PC-3 (cell line): ENCODE measurements around the gene KRTAP1-5. TPM values are rescaled to one million over a fixed set of nuclear protein-coding genes. Genes with fewer than 3 reads are reported as not detected.

Experiments used
- ATAC-seq: fragments of 200-7000 bp; cut with Tn5 transposase; 2 replicates; pipeline ENCODE4 v1.9.1; 2020; ENCODE audit warnings: mild to moderate bottlenecking, moderate library complexity
- BruUV-seq: library from RNA; stranded (reverse); fragments of 400-500 nt; replicated peaks from 2 replicates; lab custom pipeline; 2021; lab: Mats Ljungman, UMichigan
- CTCF ChIA-PET: fragments of 300-600 bp; sonication (Branson Sonifier 250); formaldehyde crosslinking; loops from one replicate; lab custom pipeline; 2022; ENCODE audit warnings: antibody characterized with exemption; lab: Charles Lee
- POLR2A ChIA-PET: fragments of 300-600 bp; sonication (Branson Sonifier 250); formaldehyde crosslinking; loops from one replicate; lab custom pipeline; 2022; ENCODE audit warnings: antibody characterized with exemption; ENCODE audit not compliant: unreplicated experiment; lab: Charles Lee
- DNase-seq: peaks from one replicate; pipeline ENCODE4 v3.0.0-alpha.2; 2015
- H2AFZ ChIP-seq: fragments of 300-600 bp; sonication (generic); 2 replicates; pipeline ENCODE4 v1.6.0; 2016; ENCODE audit warnings: antibody characterized with exemption, low read length
- H3F3A ChIP-seq: fragments of 300-600 bp; sonication (generic); one replicate; pipeline ENCODE4 v1.6.0; 2017; ENCODE audit warnings: antibody characterized with exemption, low read length, control low read depth, mild to moderate bottlenecking; ENCODE audit not compliant: unreplicated experiment
- H3K27ac ChIP-seq: fragments of 300-600 bp; sonication (generic); 2 replicates; pipeline ENCODE4 v1.5.1; 2016; ENCODE audit warnings: mild to moderate bottlenecking, low read length
- H3K27me3 ChIP-seq: fragments of 300-600 bp; sonication (generic); 2 replicates; pipeline ENCODE4 v1.6.1; 2016; ENCODE audit warnings: low read length, mixed read lengths
- H3K36me3 ChIP-seq: fragments of 300-600 bp; sonication (generic); 2 replicates; pipeline ENCODE4 v1.6.1; 2016; ENCODE audit warnings: low read depth, mixed run types, low read length, mixed read lengths
- H3K4me1 ChIP-seq: fragments of 300-600 bp; sonication (generic); 2 replicates; pipeline ENCODE4 v1.5.1; 2016; ENCODE audit warnings: low read length; ENCODE audit not compliant: insufficient read depth
- H3K4me2 ChIP-seq: fragments of 300-600 bp; sonication (generic); 2 replicates; pipeline ENCODE4 v1.6.0; 2016; ENCODE audit warnings: low read length
- H3K4me3 ChIP-seq: fragments of 300-600 bp; sonication (generic); 2 replicates; pipeline ENCODE4 v1.5.1; 2016; ENCODE audit warnings: mild to moderate bottlenecking, low read length, mixed read lengths
- H3K79me2 ChIP-seq: fragments of 300-600 bp; sonication (generic); 2 replicates; pipeline ENCODE4 v1.6.1; 2017; ENCODE audit warnings: low read length, mixed read lengths
- H3K9ac ChIP-seq: fragments of 300-600 bp; sonication (generic); 2 replicates; pipeline ENCODE4 v1.6.0; 2016; ENCODE audit warnings: mild to moderate bottlenecking, low read length
- H3K9me2 ChIP-seq: fragments of 300-600 bp; sonication (generic); replicated peaks from 2 replicates; pipeline ENCODE4 v1.6.1; 2016; ENCODE audit warnings: mixed run types, low read length, mixed read lengths
- H3K9me3 ChIP-seq: fragments of 300-600 bp; sonication (generic); 2 replicates; pipeline ENCODE4 v1.6.1; 2016; ENCODE audit warnings: low read length, mixed read lengths
- H4K20me1 ChIP-seq: fragments of 300-600 bp; sonication (generic); 2 replicates; pipeline ENCODE4 v1.6.1; 2016; ENCODE audit warnings: low read length, mixed read lengths
- CTCF ChIP-seq: fragments of 300-600 bp; sonication (generic); conservative IDR thresholded peaks from 2 replicates; pipeline ENCODE4 v1.5.1; 2017; ENCODE audit warnings: antibody characterized with exemption, low read depth, mild to moderate bottlenecking, low read length
- EZH2 ChIP-seq: fragments of 300-600 bp; sonication (generic); IDR thresholded peaks from one replicate; pipeline ENCODE4 v1.6.1; 2017; ENCODE audit warnings: antibody characterized with exemption, mild to moderate bottlenecking, low read length; ENCODE audit not compliant: unreplicated experiment
- EZH2phosphoT487 ChIP-seq: fragments of 300-600 bp; sonication (generic); IDR thresholded peaks from 2 replicates; pipeline ENCODE4 v1.6.1; 2018; ENCODE audit warnings: mild to moderate bottlenecking, antibody characterized with exemption, low read length, borderline replicate concordance
- intact Hi-C: fragments of 100-400 bp; cut with micrococcal nuclease; formaldehyde crosslinking; loops from 2 replicates; pipeline ENCODE4 v1.9.0; 2023
- total RNA-seq: library from RNA; depleted of rRNA; stranded (reverse); fragments of >200 nt; gene quantifications from 2 replicates; pipeline ENCODE4 v1.2.3, GENCODE V29; 2014

KRTAP1-5 gene
- total RNA-seq, 1 experiment from 2014 or later: 0.51 TPM

- ChIA-PET POLR2A (no interaction called here), CTCF (interaction anchor here (1.3 kb wide), 1 partner anchor 310 kb away, joined by 4 read pairs; no protein-coding TSS in a partner anchor)
- BruUV-seq: no TSS peak
- Histone ChIP-seq H3K79me2 (no peaks in the 10 kb centered on the region), H3K27me3 (no peaks in the 10 kb centered on the region), H4K20me1 (no peaks in the 10 kb centered on the region), H3K36me3 (no peaks in the 10 kb centered on the region), H2AFZ (no peak overlapping the region), H3K4me2 (peak overlapping the region; percentile 6), H3F3A (peaks cover 5% of the 10 kb centered on the region), H3K9me3 (no peaks in the 10 kb centered on the region), H3K9ac (no peak overlapping the region), H3K9me2 (no peaks in the 10 kb centered on the region), H3K27ac (peak overlapping the region; percentile 79), H3K4me1 (peaks cover 46% of the 10 kb centered on the region), H3K4me3 (no peak overlapping the region)
- TF ChIP-seq CTCF (no peak), EZH2 (no peak)
- intact Hi-C loops: no loop called here
- ATAC-seq (no peak), DNase-seq (no peak)
These were observed 14.5 kb downstream of the KRTAP1-5 start for GRCh38 chr17:41012326-41013120.

GRCh38 chr17:41010441-41010840 is 16.6 kb downstream of the KRTAP1-5 start:
- Histone ChIP-seq H3K27ac (no peak overlapping the region), H3K4me3 (no peak overlapping the region), H3K79me2 (no peaks in the 10 kb centered on the region), H3K27me3 (no peaks in the 10 kb centered on the region), H3K9me3 (no peaks in the 10 kb centered on the region), H3K36me3 (no peaks in the 10 kb centered on the region), H3K4me1 (peaks cover 46% of the 10 kb centered on the region), H3K9me2 (no peaks in the 10 kb centered on the region), H2AFZ (no peak overlapping the region), H4K20me1 (no peaks in the 10 kb centered on the region), H3K4me2 (no peak overlapping the region), H3F3A (peaks cover 5% of the 10 kb centered on the region), H3K9ac (no peak overlapping the region)
- intact Hi-C loops: no loop called here
- DNase-seq (no peak), ATAC-seq (no peak)
- ChIA-PET POLR2A (no interaction called here), CTCF (no interaction called here)
- TF ChIP-seq EZH2phosphoT487 (no peak), CTCF (no peak), EZH2 (no peak)
- no TSS peak for BruUV-seq

GRCh38 chr17:41009936-41010335 is 17.1 kb downstream of the KRTAP1-5 start:
- Histone ChIP-seq H3K4me2 (peak overlapping the region; percentile 31), H4K20me1 (no peaks in the 10 kb centered on the region), H3K4me3 (no peak overlapping the region), H3K9me2 (no peaks in the 10 kb centered on the region), H2AFZ (no peak overlapping the region), H3K79me2 (no peaks in the 10 kb centered on the region), H3K27ac (peak overlapping the region; percentile 28), H3K9ac (no peak overlapping the region), H3K36me3 (no peaks in the 10 kb centered on the region), H3K9me3 (no peaks in the 10 kb centered on the region), H3K27me3 (no peaks in the 10 kb centered on the region), H3F3A (peaks cover 5% of the 10 kb centered on the region), H3K4me1 (peaks cover 46% of the 10 kb centered on the region)
- BruUV-seq: no TSS peak
- POLR2A ChIA-PET: no interaction called here
- ATAC-seq (no peak), DNase-seq (no peak)
- CTCF ChIA-PET: interaction anchor here (0.6 kb wide), 1 partner anchor 50 kb away, joined by 3 read pairs; no protein-coding TSS in a partner anchor
- TF ChIP-seq EZH2 (no peak), EZH2phosphoT487 (no peak), CTCF (no peak)
- intact Hi-C loops: loop anchor here (10.0 kb wide), 2 partner anchors 55 to 95 kb away; partner anchors contain the start of genes KRTAP2-3 and KRTAP2-4
